ENCODE measurements around the gene ADAMTS18. TPM values are rescaled to one million over a fixed set of nuclear protein-coding genes. Genes with fewer than 3 reads are reported as not detected.

Gene ADAMTS18
- total RNA-seq, 1 donor from 2014 or later, result 7.9 TPM

- H3K27me3 Mint-ChIP-seq, result peaks cover 4% of the 10 kb centered on the region
- TF ChIP-seq CTCF (conservative IDR thresholded peaks at IDR 0.05), result no peak
- H3K27ac Mint-ChIP-seq, result no peak overlapping the region
- no peaks in the 10 kb centered on the region for H3K9me3 Mint-ChIP-seq
- no peak for DNase-seq (ENCODE audit: extremely low spot score, unreplicated experiment)
- no peak overlapping the region for H3K4me3 Mint-ChIP-seq
- peaks cover 7% of the 10 kb centered on the region for H3K36me3 Mint-ChIP-seq
- H3K4me1 Mint-ChIP-seq (ENCODE audit: unreplicated experiment), result peaks cover 16% of the 10 kb centered on the region
Measured at GRCh38 chr16:77424871-77425604, 9.8 kb downstream of the ADAMTS18 start.

- no peak overlapping the region for H3K4me3 Mint-ChIP-seq
- no peak for TF ChIP-seq CTCF (conservative IDR thresholded peaks at IDR 0.05)
- no peaks in the 10 kb centered on the region for H3K9me3 Mint-ChIP-seq
- no peak overlapping the region for H3K27ac Mint-ChIP-seq
- H3K27me3 Mint-ChIP-seq, result no peaks in the 10 kb centered on the region
- H3K4me1 Mint-ChIP-seq (ENCODE audit: unreplicated experiment), result peaks cover 22% of the 10 kb centered on the region
- peaks cover 4% of the 10 kb centered on the region for H3K36me3 Mint-ChIP-seq
- DNase-seq (ENCODE audit: extremely low spot score, unreplicated experiment), result no peak
Measured at GRCh38 chr16:77422196-77422784, 12.5 kb downstream of the ADAMTS18 start.

GRCh38 chr16:77416939-77417480 lies 17.8 kb downstream of the ADAMTS18 start:
- H3K27ac Mint-ChIP-seq, result no peak overlapping the region

GRCh38 chr16:77414752-77415231 lies 20.0 kb downstream of the ADAMTS18 start:
- no peak for TF ChIP-seq CTCF (conservative IDR thresholded peaks at IDR 0.05)
- peaks cover 9% of the 10 kb centered on the region for H3K36me3 Mint-ChIP-seq
- H3K9me3 Mint-ChIP-seq, result no peaks in the 10 kb centered on the region
- no peak overlapping the region for H3K4me3 Mint-ChIP-seq
- H3K27me3 Mint-ChIP-seq, result no peaks in the 10 kb centered on the region
- peaks cover 9% of the 10 kb centered on the region for H3K4me1 Mint-ChIP-seq (ENCODE audit: unreplicated experiment)
- DNase-seq (ENCODE audit: extremely low spot score, unreplicated experiment), result no peak
- no peak overlapping the region for H3K27ac Mint-ChIP-seq

More at GRCh38 chr16:77416939-77417480, 17.8 kb downstream of the ADAMTS18 start:
- peaks cover 11% of the 10 kb centered on the region for H3K4me1 Mint-ChIP-seq (ENCODE audit: unreplicated experiment)
- TF ChIP-seq CTCF (conservative IDR thresholded peaks at IDR 0.05), result no peak
- no peaks in the 10 kb centered on the region for H3K9me3 Mint-ChIP-seq
- H3K36me3 Mint-ChIP-seq, result peaks cover 9% of the 10 kb centered on the region
- H3K27me3 Mint-ChIP-seq, result no peaks in the 10 kb centered on the region
- no peak for DNase-seq (ENCODE audit: extremely low spot score, unreplicated experiment)
- no peak overlapping the region for H3K4me3 Mint-ChIP-seq

GRCh38 chr16:77410449-77410848 lies 24.4 kb downstream of the ADAMTS18 start:
- no peak for DNase-seq (ENCODE audit: extremely low spot score, unreplicated experiment)
- Mint-ChIP-seq H3K27me3 (no peaks in the 10 kb centered on the region), H3K4me3 (no peak overlapping the region), H3K27ac (no peak overlapping the region), H3K36me3 (no peaks in the 10 kb centered on the region), H3K9me3 (no peaks in the 10 kb centered on the region), H3K4me1 (ENCODE audit: unreplicated experiment) (peaks cover 5% of the 10 kb centered on the region)
- no peak for TF ChIP-seq CTCF (conservative IDR thresholded peaks at IDR 0.05)
